HG02870 (cell line): ENCODE results near the gene ZMYND19.
A peak's percentile ranks its signal among the peaks of the same experiment; 100 is the strongest.
"Not testable (repeated sequence)": the region's sequence is repeated elsewhere in the genome, so short reads cannot be mapped to it uniquely, and the experiment has no call there.

ENCODE experiments used
- ATAC-seq: cut with Tn5 transposase; IDR thresholded peaks from one replicate; pipeline ENCODE4 v1.9.1; 2021; ENCODE audit warnings: mild to moderate bottlenecking, moderate library complexity; ENCODE audit not compliant: unreplicated experiment

The ZMYND19 gene

DNA sequence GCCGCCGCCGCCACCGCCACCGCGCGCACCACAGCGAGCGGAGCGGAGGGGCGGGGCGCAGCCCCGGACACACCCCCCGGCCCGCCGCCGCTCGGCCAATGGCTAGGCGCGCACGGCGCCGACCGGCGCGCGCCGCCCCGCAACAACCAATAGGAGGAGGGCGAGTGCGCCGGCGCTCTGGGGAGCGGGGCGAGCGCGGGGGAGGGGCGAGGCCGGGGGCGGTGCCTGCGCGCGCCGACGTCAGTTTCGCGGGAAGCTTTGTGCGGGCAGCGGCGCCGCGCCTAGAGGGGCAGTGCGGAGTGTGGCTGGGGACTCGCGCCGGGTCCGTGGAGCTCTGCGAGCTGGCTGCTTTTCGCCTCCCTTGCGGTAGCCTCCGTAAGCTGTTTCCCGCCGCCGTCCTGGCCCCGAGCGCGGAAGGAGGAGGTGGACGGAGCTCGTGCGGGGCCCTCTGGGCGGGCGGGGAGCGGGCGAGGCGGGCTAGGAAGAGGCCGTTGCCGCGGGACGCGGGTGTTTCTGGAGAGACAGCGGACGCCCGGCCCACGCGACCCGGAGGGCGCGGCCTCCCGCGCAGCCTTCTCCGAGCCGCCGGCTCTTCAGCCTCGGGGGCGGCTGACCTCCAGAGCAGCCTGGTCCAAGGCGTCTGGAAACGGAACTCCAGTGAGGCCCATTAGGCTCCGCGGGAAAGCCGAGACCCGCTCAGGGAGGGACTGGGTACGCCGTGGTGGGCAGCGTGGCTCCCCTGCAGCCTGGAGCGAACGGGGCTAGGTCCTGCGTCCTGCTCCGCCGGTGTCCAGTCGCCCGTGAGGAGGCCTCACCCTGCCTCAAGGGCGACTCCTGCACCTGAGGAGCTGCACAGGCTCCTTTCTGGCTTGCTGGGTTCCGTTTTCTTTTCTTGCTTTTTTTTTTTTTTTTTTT is at the start of gene ZMYND19:
ZMYND19 (minus strand) TSS at position 44 of the 915 bp plus-strand sequence. CDS start 249 bp downstream, outside the sequence.
- peak; percentile 82 for ATAC-seq

DNA sequence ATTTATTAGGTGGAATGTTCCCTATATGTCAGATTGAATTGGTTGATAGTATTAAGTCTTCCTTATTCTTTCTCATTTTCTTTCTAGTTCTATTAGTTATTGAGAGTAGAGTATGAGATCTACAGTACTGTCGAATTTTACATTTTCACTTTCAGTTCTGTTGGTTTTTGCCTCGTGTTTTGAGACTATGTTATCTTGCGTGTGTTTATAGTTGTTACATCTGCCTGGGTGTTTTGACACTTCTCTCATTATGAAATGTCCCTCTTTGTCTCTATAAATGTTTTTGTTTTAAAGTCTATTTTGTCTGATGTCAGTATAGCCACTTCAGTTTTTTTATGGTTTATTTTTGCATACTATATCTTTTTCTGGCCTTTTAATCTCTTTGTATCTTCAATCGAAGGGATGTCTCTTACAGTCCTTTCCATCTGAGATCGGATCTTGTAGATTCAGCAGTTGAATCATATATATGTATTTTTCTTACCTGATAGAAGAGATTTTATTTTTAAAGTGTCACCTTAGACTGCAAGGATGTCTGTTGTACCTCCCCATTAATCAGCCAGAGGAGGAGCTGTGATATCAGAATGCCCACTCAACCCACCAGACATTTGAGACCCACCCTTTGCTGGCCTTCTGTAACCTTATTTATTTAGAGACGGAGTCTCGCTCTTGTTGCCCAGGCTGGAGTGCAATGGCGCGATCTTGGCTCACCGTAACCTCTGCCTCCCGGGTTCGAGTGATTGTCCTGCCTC is 49.2 kb upstream of the ZMYND19 start:
- no peak for ATAC-seq

DNA sequence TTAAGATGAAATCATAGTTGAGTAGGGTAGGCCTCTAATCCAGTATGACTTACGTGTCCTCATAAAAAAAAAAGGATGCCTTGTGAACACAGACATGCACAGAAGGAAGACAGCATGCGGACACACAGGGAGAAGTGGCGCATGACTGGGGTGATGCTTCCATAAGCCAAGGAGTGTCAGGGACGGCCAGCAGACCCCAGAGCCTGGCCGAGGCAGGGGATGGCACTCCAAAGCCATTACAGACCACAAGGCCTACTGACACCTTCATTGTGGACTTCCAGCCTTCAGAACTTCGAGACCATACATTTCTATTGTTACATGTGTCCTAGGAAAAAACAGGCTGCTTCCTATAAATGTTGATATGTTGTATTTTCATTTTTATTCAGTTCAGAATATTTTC is 48.4 kb upstream of the ZMYND19 start:
- no peak for ATAC-seq

DNA sequence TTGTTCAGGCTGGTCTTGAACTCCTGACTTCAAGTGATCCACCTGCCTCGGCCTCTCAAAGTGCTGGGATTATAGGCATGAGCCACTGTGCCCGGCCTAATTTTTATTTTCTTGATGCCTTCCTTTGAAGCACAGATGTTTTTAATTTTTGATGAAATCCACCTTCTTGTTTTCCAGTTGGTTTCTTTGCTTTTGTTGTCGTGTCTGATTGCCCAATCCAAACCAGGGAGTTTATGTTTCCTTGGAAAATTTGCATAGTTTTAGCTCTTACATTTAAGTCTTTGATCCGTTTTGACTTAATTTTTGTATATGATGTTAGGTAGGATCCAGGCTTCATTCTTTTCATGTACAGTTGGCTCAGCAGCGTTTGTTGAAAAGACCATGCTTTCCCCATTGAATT is 43.7 kb upstream of the ZMYND19 start:
- ATAC-seq = no peak

DNA sequence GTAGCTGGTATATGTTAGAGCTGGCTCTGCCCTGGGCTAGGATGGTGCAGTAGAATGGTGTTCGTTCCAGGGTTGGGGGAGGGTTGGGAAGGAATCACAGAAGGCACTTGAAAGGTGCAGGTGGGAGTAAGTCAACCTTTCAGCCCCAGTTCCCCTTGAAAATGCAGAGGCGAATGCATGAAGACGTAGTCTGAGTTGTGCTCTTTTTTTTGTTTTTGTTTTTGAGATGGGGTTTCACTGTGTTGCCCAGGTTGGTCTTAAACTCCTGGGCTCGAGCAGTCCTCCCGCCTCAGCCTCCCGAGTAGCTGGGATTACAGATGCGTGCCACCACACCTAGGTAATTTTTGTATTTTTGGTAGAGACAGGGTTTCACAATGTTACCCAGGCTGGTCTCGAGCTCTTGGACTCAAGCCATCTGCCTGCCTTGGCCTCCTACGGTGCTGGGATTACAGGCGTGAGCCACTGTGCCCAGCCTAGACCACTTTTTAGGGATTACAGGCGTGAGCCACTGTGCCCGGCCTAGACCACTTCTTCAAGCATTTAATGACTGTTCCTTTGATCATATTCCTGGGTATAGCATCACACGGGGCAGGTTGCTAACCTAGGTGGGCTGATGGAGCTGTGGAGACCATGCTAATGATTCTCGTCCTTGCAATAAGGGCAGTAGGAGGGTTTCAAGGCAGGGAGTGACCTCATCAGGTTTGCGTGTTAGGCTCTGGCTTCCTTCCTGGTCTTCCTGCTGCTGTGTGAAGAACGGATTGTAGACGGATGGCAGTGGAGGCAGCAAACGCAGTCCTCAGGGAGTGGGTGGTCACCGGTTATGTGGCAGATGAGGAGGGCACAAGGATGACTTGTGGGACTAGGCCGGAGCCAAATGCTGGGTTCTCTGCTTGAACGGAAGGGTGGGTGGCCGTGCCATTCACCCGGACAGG is 42.2 kb upstream of the ZMYND19 start:
- ATAC-seq = no peak

DNA sequence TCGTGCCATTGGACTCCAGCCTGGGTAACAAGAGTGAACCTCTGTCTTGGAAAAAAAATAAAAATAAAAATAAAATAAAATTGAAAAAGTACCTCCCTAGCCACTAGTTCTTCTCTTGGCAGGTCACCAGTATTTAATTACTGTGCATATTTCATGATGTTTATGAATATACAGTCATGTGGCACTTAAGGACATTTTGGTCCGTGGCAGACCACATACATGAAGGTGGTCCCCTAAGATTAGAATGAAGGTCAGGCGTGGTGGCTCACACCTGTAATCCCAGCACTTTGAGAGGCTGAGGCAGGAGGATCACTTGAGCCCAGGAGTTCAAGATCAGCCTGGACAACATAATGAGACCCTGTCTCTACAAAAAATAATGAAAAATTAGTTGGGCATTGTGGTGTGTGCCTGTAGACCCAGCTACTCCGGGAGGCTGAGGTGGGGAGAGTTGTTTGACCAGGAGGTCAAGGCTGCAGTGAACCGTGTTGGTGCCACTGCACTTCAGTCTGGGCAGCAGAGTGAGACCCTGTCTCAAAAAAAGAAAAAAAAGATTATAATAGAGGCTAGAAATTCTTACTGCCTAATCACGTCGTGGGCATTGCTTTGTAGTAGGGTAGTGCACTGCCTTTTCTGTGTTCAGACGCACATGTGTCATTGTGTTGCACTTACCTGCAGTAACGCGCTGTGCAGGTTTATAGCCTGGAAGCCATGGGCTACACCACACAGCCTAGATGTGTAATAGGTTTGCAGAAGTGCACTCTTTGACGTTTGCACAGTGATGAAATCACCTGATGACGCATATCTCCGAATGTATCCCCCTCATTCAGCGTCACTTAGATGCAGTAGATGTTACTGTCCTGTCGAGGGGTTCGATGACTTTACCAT is 41.3 kb upstream of the ZMYND19 start:
- no peak for ATAC-seq

DNA sequence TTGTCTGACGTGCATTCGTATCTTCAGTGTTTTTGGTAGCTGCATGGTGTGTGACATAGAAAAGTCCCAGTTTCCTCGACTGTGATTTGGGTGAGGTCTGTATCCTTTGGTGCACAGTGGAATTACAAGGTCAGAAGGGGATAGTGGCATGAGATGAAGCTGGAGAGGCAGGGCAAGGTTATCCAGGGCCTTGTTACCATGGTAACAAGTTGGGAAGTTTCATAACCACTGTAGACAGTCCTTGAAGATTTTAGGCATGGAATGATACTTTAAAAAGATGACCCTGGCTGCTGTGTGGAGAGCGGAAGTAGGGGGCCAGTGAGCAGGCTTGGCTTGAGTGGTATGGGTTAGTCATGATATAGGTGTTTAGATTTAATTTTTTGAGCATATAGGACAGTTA is 40.4 kb upstream of the ZMYND19 start:
- ATAC-seq = no peak

DNA sequence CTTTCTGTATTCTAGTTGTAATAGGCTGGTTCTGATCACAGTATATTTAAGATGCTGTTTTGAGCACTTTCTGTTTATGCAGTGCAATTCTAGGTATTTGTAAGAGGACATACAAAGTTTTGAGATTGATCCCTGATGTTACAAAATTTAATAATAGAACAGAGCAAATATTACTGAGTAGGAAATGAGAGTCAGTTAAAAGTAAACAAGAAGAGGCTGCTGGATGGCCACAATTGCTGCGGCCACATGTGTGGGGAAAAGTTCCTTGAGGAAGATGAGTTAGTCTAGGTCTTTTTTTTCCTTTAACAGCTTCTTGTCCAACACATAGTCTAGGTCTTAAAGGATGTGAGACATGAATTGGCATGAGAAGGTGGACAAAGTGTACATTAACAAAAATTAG is 39.8 kb upstream of the ZMYND19 start:
- ATAC-seq = no peak

DNA sequence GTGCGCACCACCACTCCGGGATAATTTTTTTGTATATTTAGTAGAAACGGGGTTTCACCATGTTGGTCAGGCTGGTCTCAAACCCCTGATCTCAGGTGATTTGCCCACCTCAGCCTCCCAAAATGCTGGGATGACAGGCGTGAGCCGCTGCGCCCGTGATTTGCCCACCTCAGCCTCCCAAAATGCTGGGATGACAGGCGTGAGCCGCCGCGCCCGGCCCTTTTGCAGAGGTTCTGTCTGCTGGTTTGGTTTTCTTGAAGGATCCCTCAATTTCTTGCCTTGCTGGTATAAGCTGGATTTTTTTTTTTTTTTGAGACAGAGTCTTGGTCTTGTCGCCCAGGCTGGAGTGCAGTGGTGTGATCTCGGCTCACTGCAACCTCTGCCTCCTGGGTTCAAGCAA is 37.1 kb upstream of the ZMYND19 start:
- not testable (repeated sequence) for ATAC-seq

DNA sequence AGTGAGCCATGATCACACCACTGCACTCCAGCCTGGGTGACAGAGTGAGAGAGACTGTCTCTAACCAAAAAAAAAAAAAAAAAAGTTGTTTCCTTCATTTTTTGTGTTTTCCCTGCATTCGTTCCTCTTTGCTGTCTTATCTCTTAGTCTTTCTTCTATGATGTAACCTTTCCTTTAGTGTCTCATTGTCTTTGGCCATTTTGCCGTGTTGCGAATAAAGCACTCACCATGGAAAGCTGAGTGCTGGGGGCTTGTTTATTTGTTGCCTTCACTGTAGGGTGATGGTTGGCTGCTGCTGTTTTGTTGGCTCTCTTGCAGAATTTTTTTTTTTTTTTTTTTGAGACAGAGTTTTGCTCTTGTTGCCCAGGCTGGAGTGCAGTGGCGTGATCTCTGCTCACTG is 36.2 kb upstream of the ZMYND19 start:
- no peak for ATAC-seq

DNA sequence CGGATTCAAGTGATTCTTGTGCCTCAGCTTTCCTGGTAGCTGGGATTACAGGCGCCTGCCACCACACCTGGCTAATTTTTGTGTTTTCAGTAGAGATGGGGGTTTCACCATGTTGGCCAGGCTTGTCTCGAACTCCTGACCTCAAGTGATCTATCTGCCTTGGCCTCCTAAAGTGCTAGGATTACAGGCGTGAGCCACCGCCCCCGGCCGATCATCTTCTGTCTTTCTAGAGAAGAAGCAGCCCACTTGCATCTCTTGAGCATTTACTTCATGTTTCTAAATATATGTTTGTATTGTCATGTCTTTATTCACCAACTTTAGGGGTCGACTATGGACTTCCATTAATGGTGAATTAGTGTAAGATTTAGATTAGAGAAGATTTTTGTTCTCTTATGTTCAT is 31.9 kb upstream of the ZMYND19 start:
- ATAC-seq = not testable (repeated sequence)

DNA sequence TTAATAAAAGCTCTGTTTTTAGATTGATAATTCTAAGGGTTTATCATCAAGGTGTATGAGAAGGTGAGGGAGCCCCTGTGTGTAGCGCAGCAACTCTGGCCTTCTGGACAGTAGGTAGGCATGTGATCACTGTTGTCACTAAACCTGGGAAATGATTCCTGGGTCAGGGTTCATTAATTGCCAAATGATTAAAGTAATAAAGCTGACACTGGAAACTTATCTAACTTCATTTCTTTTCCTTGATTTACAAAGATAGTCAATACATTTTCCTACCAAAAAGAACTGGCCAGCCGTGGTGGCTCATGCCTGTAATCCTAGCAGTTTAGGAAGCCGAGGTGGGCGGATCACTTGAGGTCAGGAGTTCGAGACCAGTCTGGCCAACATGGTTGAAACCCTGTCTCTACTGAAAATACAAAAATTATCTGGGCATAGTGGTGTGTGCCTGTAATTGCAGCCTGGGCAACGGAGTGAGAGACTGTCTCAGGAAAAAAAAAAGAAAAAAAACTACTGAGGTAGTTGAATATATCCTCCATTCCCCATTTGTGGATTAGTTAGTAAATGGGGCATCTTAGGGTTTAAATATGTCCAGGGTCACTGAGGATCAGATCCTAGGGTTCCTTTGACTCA is 30.9 kb upstream of the ZMYND19 start:
- no peak for ATAC-seq

DNA sequence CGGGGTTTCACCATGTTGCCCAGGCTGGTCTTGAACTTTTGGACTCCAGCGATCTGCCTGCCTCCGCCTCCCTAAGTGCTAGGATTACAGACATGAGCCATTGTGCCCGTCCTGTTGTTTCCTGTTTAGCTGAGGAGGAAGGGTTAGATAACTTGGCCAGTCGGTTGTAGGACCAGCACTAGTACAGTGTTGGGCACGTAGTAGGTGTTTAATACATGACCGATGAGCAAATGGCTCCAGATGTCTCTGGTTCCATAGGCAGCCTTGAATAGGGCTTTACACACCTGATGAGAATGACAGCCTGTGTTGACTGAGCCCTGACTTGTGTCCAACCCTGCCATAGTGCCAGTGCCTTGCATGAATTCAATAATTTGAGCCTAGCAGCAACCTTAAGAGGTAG is 30.3 kb upstream of the ZMYND19 start:
- ATAC-seq = no peak

DNA sequence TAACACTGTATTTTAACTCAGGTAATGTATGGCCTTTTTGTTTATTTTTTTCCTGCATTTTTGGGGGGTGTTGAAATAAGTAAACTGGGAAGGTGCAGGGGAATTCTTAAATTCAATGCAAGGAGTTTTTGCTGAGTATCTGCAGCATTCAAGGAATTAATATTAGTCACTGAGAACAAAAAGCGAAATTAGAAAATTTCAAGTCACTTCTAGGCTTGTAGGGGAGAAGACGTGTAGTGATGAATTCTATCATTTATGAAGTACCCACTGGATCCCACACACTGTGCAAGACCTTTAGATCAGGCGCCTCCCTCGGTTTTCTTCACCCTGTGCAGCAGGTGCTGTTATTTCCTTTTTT is 29.7 kb upstream of the ZMYND19 start:
- ATAC-seq = no peak

DNA sequence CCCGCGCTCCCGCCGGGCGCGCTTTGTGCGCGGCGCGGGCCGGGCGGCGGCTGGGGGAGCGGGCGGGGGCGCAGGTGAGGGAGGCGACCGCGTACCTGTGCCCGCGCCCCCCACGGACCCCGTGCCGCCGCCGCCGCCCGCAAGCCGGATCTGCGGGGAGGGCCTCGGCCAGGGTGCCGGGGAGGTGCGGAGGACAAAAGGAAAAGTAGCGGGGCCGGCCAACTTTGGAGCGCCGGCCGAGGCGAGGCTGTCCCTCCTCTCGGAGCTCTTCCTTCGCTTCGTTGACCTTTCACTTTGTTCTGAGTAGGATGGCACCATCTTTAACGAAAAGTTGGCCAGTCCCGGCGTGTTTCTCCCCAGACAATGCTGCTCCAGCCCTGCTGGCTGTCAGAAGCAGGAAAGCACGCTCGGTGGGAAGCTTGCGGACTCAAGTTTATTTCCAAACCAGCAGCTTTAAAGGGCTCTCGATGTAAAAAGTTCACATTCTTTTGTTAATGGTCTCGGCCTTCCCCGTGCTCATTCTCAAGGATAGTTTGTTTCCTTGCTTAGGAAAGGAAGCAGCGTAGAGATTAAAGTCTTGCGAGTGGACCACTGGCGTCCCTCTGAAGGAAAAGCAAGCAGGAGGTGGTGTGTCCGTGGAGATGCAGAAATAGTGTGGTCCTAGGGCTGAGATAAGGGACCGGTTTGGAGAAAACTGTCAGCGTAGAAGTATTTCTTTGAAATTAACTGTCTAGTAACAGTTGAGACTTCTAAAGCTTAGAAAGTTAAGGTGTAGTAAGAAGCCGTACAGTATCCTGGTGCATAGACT is 29.1 kb upstream of the ZMYND19 start:
- ATAC-seq = no peak

DNA sequence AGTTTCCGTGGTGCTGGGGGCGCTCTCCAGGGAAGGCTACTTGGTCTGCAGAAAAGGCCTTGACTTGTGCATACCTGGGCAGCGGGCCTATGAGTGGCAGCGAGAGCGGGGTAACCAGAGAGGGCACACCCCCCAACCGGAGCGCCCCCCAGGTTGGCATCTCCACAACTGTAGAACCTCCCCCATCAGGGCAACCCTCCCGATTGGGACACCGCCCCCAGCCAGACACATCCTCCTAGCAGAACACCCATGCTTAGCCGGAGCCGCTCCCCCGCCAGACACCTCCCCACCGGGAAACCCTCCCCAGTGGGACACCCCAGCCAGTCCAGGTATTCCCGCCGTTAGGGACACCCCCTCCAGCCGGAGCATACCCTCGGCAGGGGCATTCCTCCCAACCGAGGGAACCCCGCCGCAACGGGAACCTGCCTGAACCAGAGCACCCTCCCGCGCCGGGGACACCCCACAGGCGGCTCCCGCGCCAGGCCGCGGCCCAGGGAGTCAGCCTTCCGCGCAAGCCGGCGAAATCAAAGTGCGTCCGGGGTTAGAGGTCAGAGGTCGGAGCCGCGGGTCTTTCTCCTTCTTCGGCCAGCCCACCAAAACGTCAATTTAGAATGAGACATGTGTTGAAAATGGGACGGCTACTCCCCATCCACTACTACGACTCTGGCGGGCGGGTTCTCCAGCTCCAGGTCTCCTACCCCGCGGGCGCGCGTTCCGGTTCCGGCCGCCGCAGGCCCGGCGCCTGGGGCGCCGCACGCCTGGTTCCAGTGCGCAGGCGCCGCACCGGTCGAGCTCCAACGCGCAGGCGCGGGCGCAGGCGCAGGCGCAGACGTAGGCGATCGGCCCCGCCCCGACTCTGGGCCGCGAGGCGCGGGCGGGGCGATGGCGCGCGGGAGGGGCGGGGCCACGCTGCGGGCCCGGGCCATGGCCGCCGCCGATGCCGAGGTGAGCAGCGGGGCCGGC is 28.1 kb upstream of the ZMYND19 start, which contains the start of gene EHMT1:
EHMT1 (plus strand) TSS at position 901 of the 963 bp plus-strand sequence; CDS start at position 925, 24 bp downstream.
- ATAC-seq = peak; percentile 59

DNA sequence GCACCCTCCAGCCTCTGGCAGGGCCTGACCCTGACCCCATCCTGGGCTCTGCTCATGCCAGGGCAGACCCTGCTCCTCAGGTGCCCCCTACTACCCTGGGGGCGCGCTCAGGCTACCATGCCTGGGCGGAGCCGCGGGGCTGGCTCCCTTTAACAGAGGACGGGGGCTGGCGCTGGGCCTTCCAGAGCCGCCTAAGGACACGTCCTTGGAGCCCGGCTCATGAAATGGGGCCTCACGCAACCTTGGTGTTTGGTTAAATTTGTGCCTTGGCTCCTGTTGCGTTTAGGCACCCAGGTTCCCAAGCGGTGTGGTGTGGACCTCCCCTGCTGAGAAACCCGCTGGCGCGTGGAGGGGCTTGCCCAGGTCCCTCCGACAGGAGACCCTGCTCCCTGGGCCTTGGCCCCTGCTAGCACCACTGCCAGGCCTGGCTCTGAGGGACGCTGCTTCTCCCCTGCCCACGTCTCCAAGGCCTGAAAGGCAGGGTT is 25.1 kb upstream of the ZMYND19 start:
- no peak for ATAC-seq
